Measurements from ENCODE around the gene MRPL37.
"Not testable (repeated sequence)": the region's sequence is repeated elsewhere in the genome, so short reads cannot be mapped to it uniquely, and the experiment has no call there.

MRPL37 gene

GRCh38 chr1:54199765-54200518, at the start of gene MRPL37, which contains the start of gene CYB5RL:
MRPL37 (plus strand) TSS chr1:54200167; CDS start chr1:54200244, 77 bp downstream.
CYB5RL (minus strand) TSS chr1:54200030; CDS start chr1:54195616, 4,414 bp downstream.
- in situ Hi-C loops (cut with MboI; ENCODE audit: low sequenced_read_pairs): no loop called here

GRCh38 chr1:54151013-54151412, 49.0 kb upstream of the MRPL37 start:
- in situ Hi-C loops (cut with MboI; ENCODE audit: low sequenced_read_pairs): no loop called here

DNA sequence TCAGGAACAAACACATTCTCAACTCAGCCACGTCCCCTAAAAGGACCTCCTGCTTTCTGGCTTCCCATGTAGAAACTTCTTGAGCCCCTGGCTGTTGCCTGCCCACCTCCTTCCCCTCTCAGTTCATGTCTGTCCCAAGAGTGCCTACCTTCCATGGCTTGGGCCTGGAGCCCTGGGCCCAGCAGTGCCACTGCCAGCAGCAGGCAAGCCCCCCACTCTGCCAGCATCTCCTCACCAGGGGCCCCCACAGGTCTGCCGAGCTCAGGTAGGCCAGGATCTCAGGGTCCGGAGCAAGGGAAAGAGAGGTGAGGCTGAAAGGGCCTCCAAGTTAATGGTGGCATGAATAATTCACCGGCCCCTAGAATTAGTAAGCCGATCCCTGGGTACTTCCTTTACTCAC, 47.3 kb upstream of the MRPL37 start, which contains the start of gene CDCP2:
TSS of gene CDCP2 (minus strand) at position 305 of the 400 bp plus-strand sequence. CDS start at position 227, 78 bp downstream.
- in situ Hi-C loops (cut with MboI; ENCODE audit: low sequenced_read_pairs): no loop called here

- in situ Hi-C loops (cut with MboI; ENCODE audit: low sequenced_read_pairs): no loop called here
Observed at GRCh38 chr1:54153535-54154439, 46.2 kb upstream of the MRPL37 start.

DNA sequence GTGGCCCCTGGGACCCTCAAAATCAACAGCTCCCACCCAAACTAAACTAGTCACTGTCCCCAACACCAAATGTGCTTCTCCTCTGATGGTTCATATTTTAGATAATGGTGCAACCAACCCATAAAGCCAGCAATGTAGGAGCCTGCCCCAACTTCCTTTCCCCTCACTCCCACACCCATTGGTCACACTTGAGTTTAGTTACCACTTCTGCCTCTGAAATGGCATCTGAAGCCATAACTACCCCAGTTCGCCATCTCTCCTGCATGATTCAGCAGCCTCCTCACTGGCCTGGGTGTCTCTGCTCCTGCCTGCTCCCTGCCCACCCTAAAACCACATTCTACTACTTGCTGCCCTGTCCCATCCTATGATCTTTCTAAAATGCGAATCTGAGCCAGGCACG, 43.8 kb upstream of the MRPL37 start:
- in situ Hi-C loops (cut with MboI; ENCODE audit: low sequenced_read_pairs): no loop called here

DNA sequence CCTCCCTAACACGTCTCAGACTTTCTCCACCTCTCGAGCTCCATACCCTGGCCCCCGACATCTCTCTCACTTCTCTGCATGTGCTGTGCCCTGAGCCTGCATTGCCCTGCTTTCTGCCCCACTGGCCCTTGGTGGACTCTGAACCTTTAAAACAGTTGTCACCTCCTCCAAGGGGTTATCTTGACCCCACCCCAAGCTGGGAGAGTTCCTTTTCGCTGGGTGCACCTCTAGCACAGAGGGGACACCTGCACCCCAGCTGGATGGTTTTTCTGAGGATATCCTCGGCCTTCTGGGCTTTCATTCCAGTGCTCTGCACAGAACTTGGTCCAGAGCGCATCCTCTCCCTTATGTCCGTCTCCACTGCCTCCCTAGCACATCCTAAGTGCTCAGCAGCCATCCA, 43.0 kb upstream of the MRPL37 start:
- in situ Hi-C loops (cut with MboI; ENCODE audit: low sequenced_read_pairs): no loop called here

GRCh38 chr1:54157401-54157800, 42.6 kb upstream of the MRPL37 start:
- in situ Hi-C loops (cut with MboI; ENCODE audit: low sequenced_read_pairs): no loop called here

DNA sequence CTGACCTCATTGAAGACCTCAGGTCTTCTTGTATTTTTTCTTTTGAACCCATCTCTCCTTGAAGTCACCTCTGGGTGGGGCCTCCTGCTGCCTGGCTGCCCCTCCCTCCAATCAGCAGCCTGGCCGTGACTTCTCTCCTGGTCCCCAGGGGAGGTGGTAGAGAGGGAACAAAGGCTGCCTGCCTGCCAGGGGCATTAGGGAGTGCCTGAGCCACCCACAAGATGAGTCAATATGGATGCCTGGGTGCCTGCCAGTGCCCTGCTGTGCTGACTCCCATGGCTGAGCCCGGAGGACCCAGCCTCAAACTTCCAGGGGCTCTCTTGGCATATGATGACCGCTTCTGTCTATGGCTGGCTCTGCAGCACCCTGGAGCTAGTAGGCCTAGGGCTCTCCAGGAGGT, 41.9 kb upstream of the MRPL37 start:
- in situ Hi-C loops (cut with MboI; ENCODE audit: low sequenced_read_pairs): no loop called here

GRCh38 chr1:54159733-54160316, 40.1 kb upstream of the MRPL37 start:
- in situ Hi-C loops (cut with MboI; ENCODE audit: low sequenced_read_pairs): no loop called here

- in situ Hi-C loops (cut with MboI; ENCODE audit: low sequenced_read_pairs): no loop called here
Observed at GRCh38 chr1:54160351-54160750, 39.6 kb upstream of the MRPL37 start.

GRCh38 chr1:54161495-54162168, 38.3 kb upstream of the MRPL37 start:
- in situ Hi-C loops (cut with MboI; ENCODE audit: low sequenced_read_pairs): no loop called here

- in situ Hi-C loops (cut with MboI; ENCODE audit: low sequenced_read_pairs): no loop called here
Observed at GRCh38 chr1:54163051-54163450, 36.9 kb upstream of the MRPL37 start.

DNA sequence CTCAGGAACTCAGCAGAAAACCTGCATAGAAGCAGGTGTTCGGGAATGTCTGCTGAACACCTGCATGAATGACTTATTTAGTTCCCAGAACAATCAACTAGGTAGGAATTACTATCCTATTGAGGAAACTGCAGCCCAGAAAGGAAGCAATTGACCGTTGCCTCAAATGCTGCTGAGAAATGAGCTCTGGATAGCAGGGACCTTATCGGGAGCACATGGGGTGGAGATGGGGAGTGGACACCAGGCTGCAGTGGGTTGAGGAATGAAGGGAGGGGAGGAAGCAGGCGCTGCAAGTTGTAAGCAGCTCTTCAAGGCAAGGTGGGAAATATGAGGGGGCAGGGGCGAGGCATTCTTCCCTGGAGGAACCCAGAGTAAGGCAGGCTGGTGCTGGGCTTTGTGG, 36.4 kb upstream of the MRPL37 start:
- in situ Hi-C loops (cut with MboI; ENCODE audit: low sequenced_read_pairs): no loop called here

GRCh38 chr1:54165146-54165545, 34.8 kb upstream of the MRPL37 start:
- in situ Hi-C loops (cut with MboI; ENCODE audit: low sequenced_read_pairs): no loop called here

GRCh38 chr1:54166357-54166756, 33.6 kb upstream of the MRPL37 start:
- in situ Hi-C loops (cut with MboI; ENCODE audit: low sequenced_read_pairs): not testable (repeated sequence)

DNA sequence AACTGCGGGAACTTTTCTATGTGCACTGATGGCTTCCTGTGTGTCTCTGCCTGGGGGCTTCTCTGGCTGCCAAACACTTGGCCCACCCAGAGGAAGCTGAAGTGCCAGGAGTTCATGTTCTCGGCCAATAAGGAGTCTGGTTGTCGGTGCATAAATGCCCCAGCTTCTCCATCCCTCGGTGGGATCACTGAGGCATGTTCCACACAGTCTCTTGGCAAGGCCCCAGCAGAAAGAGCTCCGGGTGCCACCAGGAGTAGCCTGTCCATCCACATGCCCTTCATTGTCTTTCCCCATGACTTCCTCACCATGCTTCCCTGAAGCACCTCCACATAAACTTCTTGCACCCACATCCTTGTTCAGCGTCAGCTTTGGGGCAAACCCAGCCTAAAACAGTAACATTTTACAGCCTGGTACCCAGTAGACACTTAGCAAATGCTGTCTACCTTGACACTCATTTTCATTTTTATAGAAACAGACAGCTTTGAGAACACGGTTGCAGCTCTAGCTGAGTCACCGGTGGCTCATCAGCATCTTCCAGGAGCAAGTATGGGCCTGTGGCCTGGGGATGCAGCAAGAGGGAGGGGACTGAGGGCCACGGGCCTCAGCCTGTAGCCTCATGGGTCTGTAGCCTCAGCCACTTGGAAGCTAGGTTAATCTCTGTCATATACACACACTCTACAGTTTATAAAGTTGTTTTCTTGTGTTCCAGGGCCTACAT, 32.4 kb upstream of the MRPL37 start:
- in situ Hi-C loops (cut with MboI; ENCODE audit: low sequenced_read_pairs): no loop called here

DNA sequence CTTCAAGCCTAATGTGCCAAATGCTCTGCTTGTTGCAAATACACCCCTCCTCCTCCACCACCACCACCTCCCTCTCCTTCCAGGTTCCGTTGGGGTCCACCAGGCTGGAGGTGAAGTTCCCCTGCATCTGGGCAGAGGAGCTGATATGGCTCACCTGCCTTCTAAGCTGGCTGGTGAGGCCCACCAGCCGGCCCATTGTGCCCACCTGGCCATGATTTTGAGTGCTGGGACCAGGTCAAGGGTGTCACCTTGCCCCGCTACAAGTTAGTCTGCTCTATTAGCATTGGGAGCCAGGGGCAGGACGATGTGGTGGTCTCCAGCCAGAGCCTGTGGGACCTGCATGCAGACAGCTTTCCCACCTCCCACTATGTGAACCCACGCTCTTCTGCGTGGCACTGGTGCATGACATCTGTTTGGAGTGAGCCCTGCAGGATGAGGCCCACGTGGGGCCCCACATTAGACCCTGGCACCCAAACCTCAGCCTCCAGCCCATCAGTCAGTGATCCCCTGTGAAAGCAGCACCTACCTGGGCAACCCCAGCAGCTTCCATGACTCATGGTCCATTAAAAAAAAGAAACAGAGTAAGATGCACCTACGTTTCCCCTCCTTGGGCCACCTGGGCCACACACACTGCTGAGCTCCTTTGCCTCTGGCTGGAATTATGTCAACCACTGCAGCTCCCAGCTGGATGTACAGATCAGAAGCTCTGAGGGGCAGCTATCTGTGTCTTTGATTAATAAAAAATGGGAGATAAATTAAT, 31.6 kb upstream of the MRPL37 start:
- in situ Hi-C loops (cut with MboI; ENCODE audit: low sequenced_read_pairs): no loop called here

GRCh38 chr1:54169068-54169467, 30.9 kb upstream of the MRPL37 start:
- in situ Hi-C loops (cut with MboI; ENCODE audit: low sequenced_read_pairs): no loop called here

- in situ Hi-C loops (cut with MboI; ENCODE audit: low sequenced_read_pairs): no loop called here
Observed at GRCh38 chr1:54171016-54171415, 29.0 kb upstream of the MRPL37 start.
